ENCODE data around the gene ADIPOR2. TPM values are rescaled to one million over a fixed set of nuclear protein-coding genes. Genes with fewer than 3 reads are reported as not detected.

Gene ADIPOR2
- total and polyA plus RNA-seq, 2 donors (not counting 1 experiment from before 2014, with no cell fraction given): 9.2 to 35.9 TPM

- ChIA-PET CTCF (interaction anchor here (0.6 kb wide), 1 partner anchor 28 kb away, joined by 4 read pairs; no protein-coding TSS in a partner anchor), POLR2A (no interaction called here)
- intact Hi-C loops (cut with micrococcal nuclease): no loop called here
- Mint-ChIP-seq H3K4me3 (no peak overlapping the region), H3K27ac (no peak overlapping the region), H3K27me3 (no peaks in the 10 kb centered on the region), H3K4me1 (peaks cover 54% of the 10 kb centered on the region), H3K9me3 (ENCODE audit: insufficient read depth) (no peaks in the 10 kb centered on the region)
- no peaks in the 10 kb centered on the region for H3K9me3 ChIP-seq (ENCODE audit: control extremely low read depth in 1 of 3, control insufficient read depth in 2 of 3, insufficient read depth in 1 of 3, low read length in 2 of 3)
- H4K20me1 ChIP-seq (ENCODE audit: control insufficient read depth, insufficient read depth, low read length, poor library complexity, severe bottlenecking): peaks cover 41% of the 10 kb centered on the region
- ATAC-seq (ENCODE audit: low read depth) (no peak), DNase-seq (no peak)
- no peak overlapping the region for H3K9ac ChIP-seq (ENCODE audit: low read length)
- no peak overlapping the region for H2AFZ ChIP-seq (ENCODE audit: insufficient read depth, low read depth, low read length, poor library complexity, severe bottlenecking)
- WGBS (ENCODE audit: insufficient coverage): 100% methylated on average over 1 of the region's 6 CpGs
- H3K4me1 ChIP-seq (ENCODE audit: control insufficient read depth in 2 of 2, insufficient read depth in 2 of 2, low read length in 2 of 2): peaks cover 17 to 28% of the 10 kb centered on the region in 2 donors
- H3K27ac ChIP-seq (ENCODE audit: low read length in 2 of 2): no peak overlapping the region
- TF ChIP-seq, protein P1, sequence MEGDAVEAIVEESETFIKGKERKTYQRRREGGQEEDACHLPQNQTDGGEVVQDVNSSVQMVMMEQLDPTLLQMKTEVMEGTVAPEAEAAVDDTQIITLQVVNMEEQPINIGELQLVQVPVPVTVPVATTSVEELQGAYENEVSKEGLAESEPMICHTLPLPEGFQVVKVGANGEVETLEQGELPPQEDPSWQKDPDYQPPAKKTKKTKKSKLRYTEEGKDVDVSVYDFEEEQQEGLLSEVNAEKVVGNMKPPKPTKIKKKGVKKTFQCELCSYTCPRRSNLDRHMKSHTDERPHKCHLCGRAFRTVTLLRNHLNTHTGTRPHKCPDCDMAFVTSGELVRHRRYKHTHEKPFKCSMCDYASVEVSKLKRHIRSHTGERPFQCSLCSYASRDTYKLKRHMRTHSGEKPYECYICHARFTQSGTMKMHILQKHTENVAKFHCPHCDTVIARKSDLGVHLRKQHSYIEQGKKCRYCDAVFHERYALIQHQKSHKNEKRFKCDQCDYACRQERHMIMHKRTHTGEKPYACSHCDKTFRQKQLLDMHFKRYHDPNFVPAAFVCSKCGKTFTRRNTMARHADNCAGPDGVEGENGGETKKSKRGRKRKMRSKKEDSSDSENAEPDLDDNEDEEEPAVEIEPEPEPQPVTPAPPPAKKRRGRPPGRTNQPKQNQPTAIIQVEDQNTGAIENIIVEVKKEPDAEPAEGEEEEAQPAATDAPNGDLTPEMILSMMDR (IDR thresholded peaks at IDR 0.05): no peak
- no peak for TF ChIP-seq EZH2 (IDR thresholded peaks at IDR 0.05; ENCODE audit: borderline replicate concordance, insufficient read depth, low read depth, low read length, poor library complexity, severe bottlenecking)
- no peaks in the 10 kb centered on the region for H3K36me3 ChIP-seq (replicated peaks in 1 of 2; ENCODE audit: control extremely low read depth in 1 of 2, control insufficient read depth in 1 of 2, extremely low read depth in 1 of 2, insufficient read depth in 2 of 2, low read length in 1 of 2)
- no peaks in the 10 kb centered on the region for H3K27me3 ChIP-seq (replicated peaks in 1 of 4; ENCODE audit: control extremely low read depth in 1 of 4, control insufficient read depth in 3 of 4, insufficient read depth in 4 of 4, low read length in 3 of 4)
- H3K4me3 ChIP-seq (ENCODE audit: control extremely low read depth in 1 of 5, extremely low read depth in 1 of 5, insufficient read depth in 1 of 5, low read depth in 2 of 5, low read length in 4 of 5): no peak overlapping the region
- peaks cover 71% of the 10 kb centered on the region for H3K79me2 ChIP-seq (ENCODE audit: control insufficient read depth, insufficient read depth, low read length)
- no peak overlapping the region for H3K4me2 ChIP-seq (replicated peaks; ENCODE audit: low read depth, low read length, poor library complexity, severe bottlenecking)
Observed at GRCh38 chr12:1737652-1738286, 46.9 kb downstream of the ADIPOR2 start.

DNA sequence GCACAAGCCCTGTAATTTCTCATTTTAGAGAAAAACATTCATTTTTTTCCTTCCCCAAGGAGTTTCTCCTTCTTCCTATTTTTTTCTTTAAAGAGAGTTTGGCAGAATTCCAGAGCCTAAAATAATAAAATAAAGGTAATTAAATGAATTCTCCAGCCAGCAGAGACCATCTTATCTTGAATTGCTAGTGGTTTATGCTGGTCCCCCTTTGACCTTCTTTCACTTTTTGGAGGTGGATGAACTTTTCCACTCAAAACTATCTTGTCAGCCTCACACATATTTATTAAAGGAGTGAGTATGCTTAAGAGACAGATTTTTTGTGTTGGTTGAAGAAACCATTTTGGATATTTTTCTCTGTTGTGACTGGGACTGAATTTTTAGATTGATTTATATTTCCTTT lies 47.6 kb downstream of the ADIPOR2 start:
- H3K4me1 Mint-ChIP-seq: peaks cover 55% of the 10 kb centered on the region
- no peak overlapping the region for H3K4me3 Mint-ChIP-seq

More for the DNA sequence above, 47.6 kb downstream of the ADIPOR2 start:
- DNase-seq (no peak), ATAC-seq (ENCODE audit: low read depth) (no peak)
- Mint-ChIP-seq H3K27ac (no peak overlapping the region), H3K27me3 (no peaks in the 10 kb centered on the region), H3K9me3 (ENCODE audit: insufficient read depth) (no peaks in the 10 kb centered on the region)
- peaks cover 44% of the 10 kb centered on the region for H4K20me1 ChIP-seq (ENCODE audit: control insufficient read depth, insufficient read depth, low read length, poor library complexity, severe bottlenecking)
- no peak overlapping the region for H2AFZ ChIP-seq (ENCODE audit: insufficient read depth, low read depth, low read length, poor library complexity, severe bottlenecking)
- POLR2A ChIA-PET: no interaction called here
- TF ChIP-seq, protein P1 (IDR thresholded peaks at IDR 0.05): no peak
- no peak for TF ChIP-seq EZH2 (IDR thresholded peaks at IDR 0.05; ENCODE audit: borderline replicate concordance, insufficient read depth, low read depth, low read length, poor library complexity, severe bottlenecking)
- H3K4me3 ChIP-seq (ENCODE audit: control extremely low read depth in 1 of 5, extremely low read depth in 1 of 5, insufficient read depth in 1 of 5, low read depth in 2 of 5, low read length in 4 of 5): no peak overlapping the region
- peaks cover 17 to 28% of the 10 kb centered on the region in 2 donors for H3K4me1 ChIP-seq (ENCODE audit: control insufficient read depth in 2 of 2, insufficient read depth in 2 of 2, low read length in 2 of 2)
- no peak overlapping the region for H3K27ac ChIP-seq (ENCODE audit: low read length in 2 of 2)
- H3K36me3 ChIP-seq (replicated peaks in 1 of 2; ENCODE audit: control extremely low read depth in 1 of 2, control insufficient read depth in 1 of 2, extremely low read depth in 1 of 2, insufficient read depth in 2 of 2, low read length in 1 of 2): no peaks in the 10 kb centered on the region
- intact Hi-C loops (cut with micrococcal nuclease): no loop called here
- H3K9ac ChIP-seq (ENCODE audit: low read length): no peak overlapping the region
- no peaks in the 10 kb centered on the region for H3K27me3 ChIP-seq (replicated peaks in 1 of 4; ENCODE audit: control extremely low read depth in 1 of 4, control insufficient read depth in 3 of 4, insufficient read depth in 4 of 4, low read length in 3 of 4)
- CTCF ChIA-PET: interaction anchor here (0.8 to 1.0 kb wide), 2 partner anchors 52 to 201 kb away, joined by 3 read pairs; no protein-coding TSS in a partner anchor
- H3K79me2 ChIP-seq (ENCODE audit: control insufficient read depth, insufficient read depth, low read length): peaks cover 71% of the 10 kb centered on the region
- H3K4me2 ChIP-seq (replicated peaks; ENCODE audit: low read depth, low read length, poor library complexity, severe bottlenecking): no peak overlapping the region
- H3K9me3 ChIP-seq (ENCODE audit: control extremely low read depth in 1 of 3, control insufficient read depth in 2 of 3, insufficient read depth in 1 of 3, low read length in 2 of 3): peaks cover 0 to 5% (median 0%) of the 10 kb centered on the region in 3 donors

Data from B cell (primary cell).